ENCODE measurements around the gene MED9.
"Not testable (repeated sequence)": the region's sequence is repeated elsewhere in the genome, so short reads cannot be mapped to it uniquely, and the experiment has no call there.

GRCh38 chr17:17454700-17455099 is 22.1 kb upstream of the MED9 start:
- TF ChIP-seq CTCF, EP300, POLR2AphosphoS5 (IDR thresholded peaks at IDR 0.05): not testable (repeated sequence)

Measured in esophagus muscularis mucosa (tissue), 4 donors.